Pons (tissue), 1 donor: ENCODE results near the gene TRIM65.
A peak's percentile ranks its signal among the peaks of the same experiment; 100 is the strongest.
"Not testable (repeated sequence)": the region's sequence is repeated elsewhere in the genome, so short reads cannot be mapped to it uniquely, and the experiment has no call there.

Experiments used
- DNase-seq: peaks from one replicate; pipeline ENCODE4 v3.0.0-alpha.2; 2016; ENCODE audit warnings: low spot score

The TRIM65 gene

DNA sequence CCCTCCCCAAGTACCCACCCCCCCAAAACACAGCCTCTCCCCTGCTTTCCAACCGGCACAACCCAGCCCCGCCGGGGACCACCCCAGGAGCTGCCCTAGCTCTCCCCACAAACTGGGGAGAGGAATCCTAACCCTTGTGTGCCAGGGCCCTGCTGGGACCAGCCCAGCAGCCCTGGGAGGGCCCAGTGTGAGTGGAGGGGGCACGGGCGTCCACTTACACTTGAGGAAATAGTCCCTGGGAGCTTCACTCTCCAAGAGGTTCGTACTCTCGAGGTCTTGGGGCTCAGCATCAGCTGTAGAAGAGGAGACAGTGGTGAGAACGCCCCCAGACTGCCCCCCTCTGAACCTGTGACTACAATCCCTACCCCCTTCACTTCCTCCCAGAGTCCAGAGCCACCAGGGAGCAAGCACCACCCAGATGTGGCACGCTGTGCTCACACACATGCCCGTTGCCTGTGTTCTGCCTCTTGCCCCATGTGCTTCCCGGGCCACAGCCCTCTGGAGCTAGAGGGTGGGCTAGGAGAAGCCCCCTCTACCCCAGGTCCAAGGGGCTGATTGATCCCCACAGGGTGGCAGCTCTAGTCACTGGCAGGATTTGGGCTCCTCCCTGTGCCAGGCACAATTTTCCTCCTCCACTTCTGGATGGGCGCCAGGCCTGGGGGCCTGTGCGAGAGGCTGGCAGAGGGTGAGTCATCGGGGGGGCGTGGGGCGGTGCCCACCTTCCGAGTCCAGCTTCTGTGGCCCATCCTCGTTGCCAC is 21.4 kb downstream of the TRIM65 start:
- DNase-seq: peak; percentile 62

DNA sequence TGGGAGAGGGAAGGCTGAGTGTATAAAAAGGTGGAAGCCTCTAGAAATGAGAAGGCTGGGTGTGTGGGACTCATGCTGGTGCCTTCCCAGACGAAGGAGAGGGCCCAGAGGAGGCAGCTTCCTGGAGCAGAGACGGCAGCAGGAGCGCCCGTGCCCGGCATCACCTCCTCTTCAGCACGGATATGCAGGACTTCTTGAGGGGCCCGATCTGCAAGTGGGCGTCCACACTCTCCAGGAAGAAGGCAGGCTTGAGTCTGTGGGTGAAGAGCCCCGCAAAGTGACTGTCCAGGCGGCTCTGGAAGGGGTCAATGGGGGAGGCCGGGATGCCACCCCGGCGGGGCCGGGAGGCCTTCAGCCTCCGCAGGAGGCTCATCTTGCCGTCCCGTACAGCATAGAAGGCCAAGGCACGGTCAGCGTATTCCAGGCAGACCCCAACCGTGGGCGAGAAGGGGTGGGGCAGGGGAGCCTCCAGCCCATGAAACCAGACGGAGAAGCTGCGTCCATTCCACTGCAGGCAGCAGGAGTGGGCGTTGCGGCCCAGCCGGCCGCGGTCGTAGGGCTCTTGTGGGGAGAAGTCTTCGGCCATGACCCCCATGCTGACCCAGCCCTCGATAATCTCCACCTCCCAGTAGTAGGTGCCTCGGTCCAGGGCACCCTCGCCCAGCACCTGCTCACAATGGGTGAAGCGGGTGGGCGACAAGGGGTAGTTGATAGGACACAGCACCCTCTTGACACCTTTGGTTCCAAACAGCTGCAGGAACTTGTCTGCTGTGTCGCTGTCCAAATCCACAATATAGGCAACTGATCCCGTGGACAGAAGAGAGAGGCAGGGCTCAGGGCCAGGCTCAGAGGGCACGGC is 22.2 kb downstream of the TRIM65 start:
- DNase-seq: no peak

DNA sequence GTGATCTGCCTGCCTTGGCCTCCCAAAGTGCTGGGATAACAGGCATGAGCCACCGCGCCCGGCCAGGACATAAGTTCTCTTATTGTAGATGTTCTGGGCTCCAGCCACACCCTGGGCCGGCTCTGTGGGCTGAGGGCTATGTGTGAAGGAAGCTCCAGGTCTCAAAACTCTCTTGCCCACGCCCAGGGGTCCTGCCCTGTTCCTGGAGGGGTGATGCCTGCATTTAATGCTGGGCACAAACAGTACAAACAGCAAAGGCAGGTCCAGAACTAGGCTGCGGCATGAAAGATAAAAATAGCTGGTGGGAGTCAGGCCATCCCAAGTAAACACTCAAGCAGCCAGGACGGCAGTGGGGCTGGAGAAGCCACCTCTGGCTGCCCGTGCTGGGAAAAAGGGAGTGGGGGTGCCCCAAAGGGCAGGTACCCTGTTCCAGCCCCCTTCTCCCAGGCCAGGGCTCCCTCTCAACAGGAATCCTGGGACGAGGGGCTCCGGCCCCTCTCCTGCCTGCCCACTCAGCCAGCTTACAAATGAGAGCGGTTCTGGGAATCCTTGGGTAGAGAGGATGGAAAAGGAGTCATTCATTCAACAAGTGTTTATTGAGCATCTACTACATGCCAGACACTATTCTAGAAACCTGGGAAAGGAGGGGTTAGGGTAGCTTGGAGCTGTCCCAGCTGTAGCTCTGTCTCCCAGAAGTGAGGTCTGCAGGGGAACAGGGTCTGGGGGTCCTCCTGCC is 23.0 kb downstream of the TRIM65 start:
- no peak for DNase-seq

DNA sequence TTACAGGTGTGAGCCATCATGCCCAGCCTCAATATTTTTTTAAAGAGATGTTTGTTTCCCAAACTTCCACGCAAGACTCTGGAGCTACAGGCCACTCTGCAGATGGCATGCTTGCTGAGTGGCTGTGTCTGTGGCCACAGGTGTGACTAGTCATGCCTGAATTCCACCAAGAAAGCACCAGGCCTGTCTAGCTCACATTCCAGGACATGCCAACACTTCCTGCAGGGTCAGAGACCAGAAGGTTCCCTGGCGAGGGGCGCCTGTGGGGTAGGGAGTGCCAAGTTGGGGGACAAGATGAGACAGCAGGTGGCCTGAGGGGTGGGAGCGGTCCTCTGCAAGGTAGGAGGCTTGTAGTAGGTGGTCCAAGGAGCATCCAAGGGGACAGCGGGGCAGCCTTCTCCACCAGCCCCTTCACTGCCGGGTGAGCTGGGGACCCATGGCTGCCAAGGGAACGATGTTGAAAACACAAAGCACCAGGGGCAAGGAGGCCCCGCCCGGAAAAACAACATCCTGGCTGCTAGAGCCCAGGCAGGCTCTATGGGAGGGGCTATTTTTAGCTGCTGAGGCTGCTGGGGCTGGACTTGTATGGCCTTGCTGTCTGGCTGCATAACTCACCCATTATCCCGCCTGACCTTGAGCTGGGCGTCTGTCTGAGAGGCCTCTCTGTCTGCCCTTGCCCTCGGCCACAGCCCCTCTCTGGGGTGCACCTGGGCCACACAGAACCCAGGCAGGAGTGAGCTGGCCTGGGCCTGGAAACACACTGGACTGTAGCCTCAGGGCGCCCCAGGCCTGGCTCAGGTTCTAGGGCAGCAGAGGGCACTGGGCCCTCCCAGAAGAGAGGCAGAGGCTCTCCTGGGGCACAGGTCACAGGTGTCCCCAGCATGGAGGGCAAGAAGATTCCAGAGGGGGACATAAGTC is 24.1 kb downstream of the TRIM65 start:
- DNase-seq: peak; percentile 73

DNA sequence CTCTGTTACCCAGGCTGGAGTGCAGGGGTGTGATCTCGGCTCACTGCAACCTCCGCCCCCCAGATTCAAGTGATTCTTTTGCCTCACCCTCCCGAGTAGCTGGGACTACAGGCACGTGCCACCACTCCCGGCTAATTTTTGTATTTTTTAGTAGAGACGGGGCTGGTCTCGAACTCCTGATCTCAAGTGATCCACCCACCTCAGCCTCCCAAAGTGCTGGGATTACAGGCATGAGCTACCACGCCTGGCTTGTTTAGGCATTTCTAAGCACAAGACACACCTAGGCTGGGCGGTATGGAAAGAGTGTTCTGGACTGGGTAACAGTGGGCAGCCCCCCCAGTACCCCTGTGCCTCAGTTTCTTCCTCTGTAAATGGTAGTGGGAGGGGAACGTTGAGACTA is 26.5 kb downstream of the TRIM65 start:
- not testable (repeated sequence) for DNase-seq

DNA sequence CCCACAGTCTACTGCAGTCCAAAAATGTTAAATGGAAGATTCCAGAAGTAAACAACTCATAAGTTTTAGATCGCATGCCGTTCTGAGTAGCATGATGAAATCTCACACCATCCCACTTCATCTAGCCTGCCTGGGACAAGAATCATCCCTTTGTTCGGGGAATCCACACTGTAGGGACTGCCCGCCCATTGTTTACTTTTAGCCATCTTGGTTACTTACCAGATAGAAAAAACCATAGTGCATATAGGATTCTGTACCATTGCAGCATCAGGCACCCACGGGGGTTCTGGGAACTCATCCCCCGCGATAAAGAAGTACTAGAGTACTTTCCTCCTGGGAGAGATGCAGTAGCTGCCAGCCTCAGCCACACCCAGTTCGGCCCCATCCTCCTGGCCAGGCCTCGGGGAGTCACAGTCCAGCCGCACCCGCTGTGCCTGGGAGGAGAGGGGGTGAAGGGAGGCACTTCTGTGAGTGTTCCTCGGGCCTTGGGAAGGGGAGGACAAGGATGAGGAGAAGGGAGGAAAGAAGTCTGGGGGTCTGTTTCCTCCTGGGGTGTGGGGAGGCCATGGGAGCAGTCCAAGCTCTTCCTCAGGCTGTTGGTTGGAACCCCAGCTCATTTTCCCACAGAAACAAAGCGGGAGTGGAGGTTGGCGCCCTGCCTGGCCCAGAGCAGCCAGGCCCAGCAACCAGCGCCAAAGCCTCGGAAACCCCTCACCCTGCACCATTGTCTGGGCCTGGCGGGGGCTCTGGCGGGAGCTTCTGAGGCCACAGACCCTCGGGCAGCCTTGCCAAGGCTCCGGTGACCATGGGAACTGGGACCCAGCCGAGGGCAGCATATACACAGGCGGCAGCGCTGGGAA is 27.2 kb downstream of the TRIM65 start:
- peak; percentile 94 for DNase-seq

DNA sequence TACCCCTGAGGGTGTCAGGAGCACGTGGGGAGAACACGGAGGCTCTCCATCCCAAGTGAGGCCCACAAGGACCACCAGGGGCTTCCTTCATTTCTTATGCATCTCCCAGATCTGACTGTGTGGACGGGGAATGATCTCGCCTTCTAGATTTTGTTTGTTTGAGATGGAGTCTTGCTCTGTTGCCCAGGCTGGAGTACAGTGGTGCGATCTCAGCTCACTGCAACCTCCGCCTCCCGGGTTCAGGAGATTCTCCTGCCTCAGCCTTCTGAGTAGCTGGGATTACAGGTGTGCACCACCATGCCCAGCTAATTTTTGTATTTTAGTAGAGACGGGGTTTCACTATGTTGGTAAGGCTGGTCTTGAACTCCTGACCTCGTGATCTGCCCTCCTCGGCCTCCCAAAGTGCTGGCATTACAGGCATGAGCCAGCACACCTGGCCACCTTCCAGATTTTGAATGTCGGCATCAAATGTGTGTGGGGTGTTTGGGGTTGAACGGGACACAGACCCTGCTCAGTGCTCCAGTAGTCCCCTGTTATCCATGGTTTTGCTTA is 27.9 kb downstream of the TRIM65 start:
- DNase-seq: not testable (repeated sequence)

DNA sequence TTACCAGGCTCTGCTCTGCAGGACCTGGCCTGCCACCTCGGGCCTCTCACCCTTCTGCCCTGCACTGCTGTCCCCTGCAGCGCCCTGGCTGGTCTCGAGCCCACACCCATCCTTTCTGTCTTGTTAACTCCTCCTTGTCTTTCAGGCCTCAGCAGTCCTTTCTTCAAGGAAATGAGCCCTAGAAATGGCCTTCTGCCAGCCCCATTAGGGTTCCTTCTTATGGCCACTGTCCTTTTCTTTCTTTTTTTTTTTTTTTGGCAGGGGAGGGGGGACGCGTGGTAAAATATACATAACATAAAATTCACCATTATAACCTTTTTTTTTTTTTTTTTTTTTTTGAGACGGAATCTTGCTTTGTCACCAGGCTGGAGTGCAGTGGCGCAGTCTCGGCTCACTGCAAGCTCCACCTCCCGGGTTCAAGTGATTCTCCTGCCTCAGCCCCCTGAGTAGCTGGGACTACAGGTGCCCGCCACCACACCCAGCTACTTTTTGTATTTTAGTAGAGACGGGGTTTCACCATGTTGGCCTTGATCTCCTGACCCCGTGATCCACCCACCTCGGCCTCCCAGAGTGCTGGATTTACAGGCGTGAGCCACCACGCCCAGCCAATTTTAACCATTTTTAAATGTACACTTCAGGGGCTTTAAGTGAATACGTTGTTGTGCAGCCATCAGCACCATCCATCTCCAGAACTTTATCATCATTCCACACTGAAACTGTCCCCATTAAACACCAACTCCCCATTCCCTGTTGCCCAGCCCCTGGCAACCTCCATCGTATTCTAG is 31.2 kb downstream of the TRIM65 start:
- DNase-seq: not testable (repeated sequence)

DNA sequence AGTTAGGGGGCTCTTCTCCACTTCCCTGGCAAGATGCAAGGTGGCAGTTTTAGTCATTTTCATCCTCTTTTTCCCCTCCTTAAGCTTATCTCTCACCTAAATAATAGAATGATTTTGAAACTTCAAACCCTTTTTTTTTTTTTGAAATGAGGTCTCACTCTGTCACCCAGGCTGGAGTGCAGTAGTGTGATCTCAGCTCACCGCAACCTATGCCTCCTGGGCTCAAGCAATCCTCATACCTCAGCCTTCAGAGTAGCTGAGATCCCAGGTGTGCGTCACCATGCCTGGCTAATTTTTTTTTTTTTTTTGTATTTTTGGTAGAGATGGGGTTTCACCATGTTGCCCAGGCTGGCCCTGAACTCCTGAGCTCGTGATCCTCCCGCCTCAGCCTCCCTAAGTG is 31.9 kb downstream of the TRIM65 start:
- not testable (repeated sequence) for DNase-seq

DNA sequence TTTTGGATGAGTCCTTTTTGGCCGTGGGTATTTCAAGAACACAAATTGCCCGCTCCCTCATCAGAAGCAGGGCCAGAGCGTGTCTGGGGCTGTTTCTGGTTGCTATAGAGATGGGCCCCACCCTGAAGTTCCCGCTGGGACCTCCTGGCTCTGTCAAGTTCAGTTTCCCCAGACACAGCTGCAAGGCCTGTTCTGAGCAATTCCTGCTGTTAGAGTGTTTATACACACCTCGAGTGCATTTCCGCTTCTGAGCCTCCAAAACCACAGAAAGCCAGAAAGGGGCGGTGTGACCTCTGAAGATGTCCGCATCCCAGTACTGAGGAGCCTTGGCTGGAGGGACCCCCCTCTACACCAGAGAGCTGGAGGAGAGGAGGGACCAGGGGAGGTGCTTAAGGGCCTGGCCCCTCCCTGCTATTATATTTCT is 32.3 kb downstream of the TRIM65 start:
- DNase-seq: no peak

DNA sequence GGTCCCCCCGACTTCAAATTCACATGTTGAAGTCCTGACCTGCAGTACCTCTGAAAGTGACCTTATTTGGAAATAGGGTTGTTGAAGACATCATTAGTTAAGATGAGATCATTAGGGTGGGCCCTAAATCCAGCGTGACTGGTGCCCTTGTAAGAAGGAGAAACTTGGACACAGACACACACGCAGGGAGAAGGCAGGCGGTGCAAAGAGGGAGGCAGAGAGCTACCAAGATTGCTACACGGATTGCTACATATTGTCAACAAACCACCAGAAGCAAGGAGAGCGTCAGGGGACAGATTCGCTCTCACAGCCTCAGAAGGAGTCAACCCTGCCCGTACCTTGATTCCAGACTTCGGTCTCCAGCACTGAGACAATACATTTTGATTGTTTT is 34.8 kb downstream of the TRIM65 start:
- no peak for DNase-seq

DNA sequence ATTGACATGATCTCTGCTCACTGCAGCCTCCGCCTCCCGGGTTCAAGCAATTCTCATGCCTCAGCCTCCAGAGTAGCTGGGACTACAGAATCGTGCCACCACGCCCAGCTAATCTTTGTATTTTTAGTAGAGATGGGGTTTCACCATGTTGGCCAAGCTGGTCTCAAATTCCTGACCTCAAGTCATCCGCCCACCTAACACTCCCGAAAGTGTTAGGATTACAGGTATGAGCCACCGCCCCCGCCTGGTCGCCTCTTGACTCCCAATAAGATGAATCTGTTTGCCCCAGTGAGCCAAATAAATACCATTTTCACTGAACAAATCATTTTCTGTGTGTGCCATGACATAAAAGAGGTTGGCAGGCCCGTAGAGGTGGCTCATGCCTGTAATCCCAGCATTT is 37.4 kb downstream of the TRIM65 start:
- DNase-seq: not testable (repeated sequence)

DNA sequence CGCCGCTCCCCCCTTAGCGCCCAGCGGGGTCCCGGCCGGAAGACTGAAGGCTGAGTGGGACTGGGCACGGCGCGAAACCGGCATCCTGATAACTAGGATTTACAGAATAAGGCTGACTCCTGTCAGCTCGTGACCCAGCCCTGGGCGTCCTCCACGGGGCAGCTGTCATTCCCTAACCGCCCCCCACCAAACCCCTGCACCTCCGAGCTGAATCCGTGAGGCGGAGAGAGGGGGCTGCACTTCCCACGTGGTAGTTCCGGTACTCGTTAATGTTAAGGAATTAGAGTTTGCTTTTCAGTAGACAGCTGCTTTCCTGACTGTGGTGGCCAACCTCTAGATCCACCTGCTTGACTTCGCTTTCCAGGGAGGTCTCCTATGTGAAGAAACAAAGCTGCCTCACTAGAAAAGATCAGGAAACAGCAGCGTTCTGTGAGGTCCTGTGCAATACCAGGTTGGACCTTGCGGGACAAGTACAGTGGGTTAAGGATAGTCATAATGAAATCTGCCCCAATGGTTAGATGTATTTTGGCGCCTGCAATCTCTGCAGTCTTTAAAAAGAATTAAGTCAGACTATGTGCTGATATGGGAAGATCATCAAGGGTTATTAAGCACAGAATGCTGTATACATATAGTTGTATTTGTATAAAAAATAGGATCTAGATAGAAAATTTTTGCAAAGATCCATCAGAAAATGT is 40.5 kb downstream of the TRIM65 start:
- peak; percentile 39 for DNase-seq

DNA sequence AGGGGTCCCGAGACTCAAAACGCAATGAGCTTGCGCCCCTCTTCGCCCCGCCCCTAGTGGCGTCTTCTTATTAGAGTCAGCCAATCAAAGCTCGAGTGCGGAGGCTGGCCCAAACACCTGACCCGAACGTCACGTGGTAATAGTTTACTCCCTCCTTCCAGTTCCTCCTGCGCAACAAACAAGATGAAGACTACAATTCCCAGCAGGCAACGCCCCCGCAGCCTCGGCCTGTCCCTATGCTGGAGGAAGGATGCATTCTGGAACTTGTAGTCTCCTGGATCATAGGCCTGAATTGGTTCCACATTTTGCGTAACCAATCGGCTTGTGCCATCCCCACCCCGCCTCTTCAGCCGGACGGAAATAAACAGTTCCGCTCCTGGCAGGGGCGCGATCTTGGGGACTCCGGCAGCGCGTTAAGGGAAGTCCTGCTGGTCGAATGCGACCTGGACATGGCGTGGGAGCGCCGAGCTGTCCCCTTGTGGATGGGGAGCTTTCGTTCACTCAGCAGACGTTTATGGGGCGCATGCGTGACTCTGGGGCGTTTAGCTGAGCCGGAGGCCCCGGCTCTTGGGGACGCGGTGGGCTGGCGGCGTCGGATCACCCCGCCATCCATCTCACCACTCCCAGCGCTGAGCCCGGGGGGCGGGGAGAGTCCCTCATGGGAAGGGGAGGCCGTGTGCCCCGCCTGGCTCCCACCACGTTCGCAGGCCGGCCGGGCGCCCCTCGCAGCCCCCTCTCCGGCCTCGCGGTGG is 41.3 kb downstream of the TRIM65 start, which contains the start of gene WBP2:
WBP2 (minus strand) TSS at position 26 of the 752 bp plus-strand sequence. CDS start 38 bp downstream, outside the sequence.
- peak; percentile 100 for DNase-seq

DNA sequence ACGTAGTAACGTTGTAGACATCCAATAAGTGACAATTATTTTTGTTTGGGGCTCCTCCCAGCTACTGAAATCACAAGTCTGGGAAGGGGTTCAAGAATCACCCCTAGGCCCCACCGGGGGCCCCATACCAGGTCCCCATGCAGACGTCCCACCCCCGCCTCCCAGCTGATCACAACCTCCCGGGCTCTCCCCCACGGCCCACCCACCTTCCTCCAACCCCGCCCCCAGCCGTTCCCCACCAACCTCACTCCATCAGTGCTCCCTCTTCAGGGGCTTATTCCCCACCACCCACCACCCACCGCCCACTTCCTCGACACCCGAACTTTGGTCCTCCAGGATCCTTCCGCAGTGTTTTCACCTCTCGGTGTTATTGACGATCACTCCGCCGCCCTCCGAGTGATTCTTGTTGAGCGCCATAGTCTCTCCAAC is 41.9 kb downstream of the TRIM65 start:
- DNase-seq: no peak

DNA sequence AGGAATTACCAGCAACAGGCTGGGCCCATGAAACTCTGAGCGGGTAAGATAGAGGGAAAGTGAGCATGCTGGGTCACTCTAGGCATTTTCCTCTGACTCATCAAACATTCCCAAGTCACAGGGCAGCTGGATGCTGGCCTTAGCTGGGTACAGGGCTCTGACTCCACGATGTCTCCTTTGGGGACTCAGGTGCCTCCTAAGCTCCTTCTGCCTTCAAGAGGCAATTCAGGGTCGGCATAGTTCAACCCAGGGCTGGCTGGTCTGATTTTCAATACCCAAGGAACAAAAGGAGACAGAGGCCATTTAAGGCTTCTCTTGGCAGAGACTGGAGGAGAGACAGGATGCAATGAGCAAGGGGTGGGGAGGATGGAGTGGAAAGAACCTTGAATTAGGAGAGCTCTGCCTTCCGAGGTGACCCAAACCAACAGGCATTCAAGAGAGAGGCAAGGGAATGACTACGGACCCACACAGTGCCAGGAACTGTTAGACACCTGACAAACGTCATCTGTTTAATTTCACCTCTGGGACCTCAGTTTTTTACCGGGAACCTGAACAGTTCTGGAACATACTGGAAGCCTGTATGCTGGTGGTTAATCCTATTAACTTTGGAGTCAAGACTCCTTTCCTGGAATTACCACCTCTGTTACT is 42.5 kb downstream of the TRIM65 start:
- peak; percentile 70 for DNase-seq

DNA sequence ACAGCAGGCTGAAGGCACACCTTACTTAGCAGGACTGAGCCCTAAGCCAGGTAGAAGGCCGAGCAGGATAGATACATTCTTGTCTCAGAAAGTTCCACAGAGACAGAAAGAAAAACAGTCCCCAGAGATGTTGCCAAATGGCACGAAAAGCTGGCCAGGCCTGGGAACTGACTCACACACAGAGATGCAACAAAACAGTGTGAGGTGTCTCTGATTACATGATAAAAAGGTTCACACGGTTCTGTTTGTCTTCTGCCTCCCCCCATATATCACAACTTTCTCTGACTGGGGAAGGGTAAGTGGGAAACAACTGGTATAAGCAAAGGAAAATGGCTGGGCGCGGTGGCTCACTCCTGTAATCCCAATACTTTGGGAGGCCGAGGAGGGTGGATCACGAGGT is 43.3 kb downstream of the TRIM65 start:
- DNase-seq: no peak
